NK-92 treated with Interleukin-12 subunit alpha and Interleukin-12 subunit beta, amount 100 ng/mL, for 24 hours (cell line): Measurements from ENCODE around the gene SLC9A7.

Source experiments
- DNase-seq: peaks from one replicate; lab custom pipeline; 2025; lab: John Stamatoyannopoulos, UW

Gene SLC9A7

GRCh38 chrX:46573331-46573891 is 185.5 kb downstream of the SLC9A7 start, which contains the start of gene CHST7:
TSS of gene CHST7 (plus strand) at chrX:46573765. CDS start at chrX:46573932, 167 bp downstream.
- no peak for DNase-seq

- peak; percentile 16 for DNase-seq
Measured at GRCh38 chrX:46572340-46572936, 186.5 kb downstream of the SLC9A7 start.

- no peak for DNase-seq
Measured at GRCh38 chrX:46571423-46572339, 187.2 kb downstream of the SLC9A7 start.

GRCh38 chrX:46569621-46570020 is 189.3 kb downstream of the SLC9A7 start:
- no peak for DNase-seq

- no peak for DNase-seq
Measured at GRCh38 chrX:46567388-46567787, 191.5 kb downstream of the SLC9A7 start.

- DNase-seq, result peak; percentile 34
Measured at GRCh38 chrX:46561824-46562657, 196.9 kb downstream of the SLC9A7 start.

GRCh38 chrX:46559062-46559461 is 199.9 kb downstream of the SLC9A7 start:
- no peak for DNase-seq

- no peak for DNase-seq
Measured at GRCh38 chrX:46554942-46555341, 204.0 kb downstream of the SLC9A7 start.

GRCh38 chrX:46553935-46554334 is 205.0 kb downstream of the SLC9A7 start:
- DNase-seq, result no peak

GRCh38 chrX:46551494-46552128 is 207.3 kb downstream of the SLC9A7 start:
- no peak for DNase-seq

GRCh38 chrX:46549914-46550313 is 209.0 kb downstream of the SLC9A7 start:
- DNase-seq, result no peak
